Measurements from ENCODE around the gene USB1.

The USB1 gene

GRCh38 chr16:58035356-58036170, 34.4 kb downstream of the USB1 start:
- no peak for DNase-seq

- DNase-seq = no peak
These were observed 35.7 kb downstream of the USB1 start for GRCh38 chr16:58036943-58037342.

- DNase-seq = no peak
These were observed 36.3 kb downstream of the USB1 start for GRCh38 chr16:58037365-58038057.

- no peak for DNase-seq
These were observed 37.0 kb downstream of the USB1 start for GRCh38 chr16:58038219-58038641.

- no peak for DNase-seq
These were observed 38.8 kb downstream of the USB1 start for GRCh38 chr16:58039829-58040495.

GRCh38 chr16:58040496-58040846, 39.3 kb downstream of the USB1 start:
- DNase-seq = no peak

GRCh38 chr16:58040945-58041627, 39.9 kb downstream of the USB1 start:
- DNase-seq = no peak

GRCh38 chr16:58041628-58041955, 40.4 kb downstream of the USB1 start:
- no peak for DNase-seq

GRCh38 chr16:58042001-58042885, 41.0 kb downstream of the USB1 start:
- no peak for DNase-seq

- DNase-seq = no peak
These were observed 41.8 kb downstream of the USB1 start for GRCh38 chr16:58042886-58043515.

GRCh38 chr16:58043571-58044155, 42.5 kb downstream of the USB1 start:
- DNase-seq = no peak

- no peak for DNase-seq
These were observed 43.2 kb downstream of the USB1 start for GRCh38 chr16:58044266-58045019.

GRCh38 chr16:58045096-58045495, 43.9 kb downstream of the USB1 start:
- DNase-seq = no peak

- no peak for DNase-seq
These were observed 45.1 kb downstream of the USB1 start for GRCh38 chr16:58046054-58046881.

GRCh38 chr16:58046936-58047335, 45.7 kb downstream of the USB1 start:
- no peak for DNase-seq

- DNase-seq = no peak
These were observed 46.5 kb downstream of the USB1 start for GRCh38 chr16:58047557-58048348.

GRCh38 chr16:58048494-58049231, 47.5 kb downstream of the USB1 start:
- no peak for DNase-seq

Data from T-helper 1 cell (primary cell).